Measurements from ENCODE around the gene APOL2. TPM values are rescaled to one million over a fixed set of nuclear protein-coding genes. Genes with fewer than 3 reads are reported as not detected.

The APOL2 gene
- total RNA-seq, 1 experiment from 2014 or later, result 9.9 TPM

DNA sequence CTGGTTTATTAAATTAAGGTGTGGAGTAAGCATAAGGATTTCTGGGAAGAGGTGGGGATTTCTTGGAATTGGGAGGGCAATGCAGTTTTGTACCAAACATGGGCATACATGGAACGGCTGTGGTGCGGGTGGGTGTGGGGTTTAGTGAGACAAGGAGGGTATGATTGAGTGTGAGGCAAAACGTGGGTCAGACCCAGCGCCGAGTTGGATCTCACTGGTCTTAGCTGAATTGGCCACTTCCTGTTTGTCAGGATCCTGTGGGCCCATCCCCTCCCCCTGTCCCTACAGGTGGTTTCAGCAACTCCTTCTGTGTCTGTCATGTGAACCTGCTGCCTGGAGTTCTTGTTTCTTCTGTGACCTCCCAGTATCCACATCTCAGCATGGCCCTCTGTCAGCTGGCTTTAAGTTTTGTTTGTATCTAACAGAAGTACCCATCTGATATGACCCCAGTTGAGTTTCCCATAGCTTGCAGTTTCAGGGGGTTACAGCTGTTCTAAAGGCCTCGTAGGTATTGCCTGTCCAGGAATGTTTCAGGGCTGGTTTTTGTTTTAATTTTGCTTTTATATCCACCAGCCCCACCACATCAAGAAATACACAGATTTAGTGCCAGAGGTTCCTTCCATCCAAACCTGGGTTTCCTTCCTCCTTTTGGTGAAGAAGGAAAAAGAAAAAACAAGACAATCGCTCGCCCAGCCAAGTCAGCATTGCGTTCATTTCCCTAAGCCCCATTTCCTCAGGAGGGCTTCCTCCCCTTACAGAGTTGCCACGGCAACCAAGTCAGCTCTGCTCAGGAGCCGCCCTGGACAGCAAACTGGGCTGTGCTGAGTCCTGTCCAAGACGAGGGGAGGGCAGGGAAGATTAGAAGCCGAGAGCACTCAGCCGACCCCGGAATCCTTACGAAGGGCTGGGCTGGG is 19.6 kb upstream of the APOL2 start:
- no peaks in the 10 kb centered on the region for H3K4me1 ChIP-seq (ENCODE audit: control insufficient read depth in 1 of 2, insufficient read depth in 2 of 2, low read length in 2 of 2)
- H4K20me1 ChIP-seq (ENCODE audit: insufficient read depth), result no peaks in the 10 kb centered on the region
- H3K4me3 ChIP-seq (replicated peaks in 1 of 2; ENCODE audit: low read depth in 1 of 2, low read length in 2 of 2), result no peak overlapping the region
- ATAC-seq (no peak), DNase-seq (ENCODE audit: low read depth, low spot score) (no peak)
- ChIA-PET RAD21 (ENCODE audit: low non-redundant PET in 1 of 2, low total read pairs in 2 of 2, uncharacterized antibody in 2 of 2, unreplicated experiment in 2 of 2) (no interaction called here), CTCF (no interaction called here), POLR2A (no interaction called here)
- no peak overlapping the region for H3K9ac ChIP-seq (ENCODE audit: low read length)
- no peak overlapping the region for H3K27ac ChIP-seq (ENCODE audit: low read depth, low read length)
- no peaks in the 10 kb centered on the region for H3K9me3 ChIP-seq (ENCODE audit: control insufficient read depth in 1 of 2, insufficient read depth in 1 of 2, low read depth in 1 of 2, low read length in 2 of 2)
- intact Hi-C loops (cut with micrococcal nuclease), result no loop called here
- no peaks in the 10 kb centered on the region for H3K79me2 ChIP-seq (ENCODE audit: insufficient read depth, low read length)
- H3K36me3 ChIP-seq (ENCODE audit: control insufficient read depth in 1 of 2, insufficient read depth in 2 of 2, low read length in 2 of 2), result no peaks in the 10 kb centered on the region
- no peaks in the 10 kb centered on the region for H3K9me2 ChIP-seq (ENCODE audit: insufficient read depth)
- H3K27me3 ChIP-seq (ENCODE audit: insufficient read depth, low read length), result no peaks in the 10 kb centered on the region
- H3K4me2 ChIP-seq (ENCODE audit: low read length), result no peak overlapping the region
- no peak overlapping the region for H2AFZ ChIP-seq (ENCODE audit: low read depth, low read length, poor library complexity, severe bottlenecking)
- no peak for TF ChIP-seq EZH2phosphoT487 (IDR thresholded peaks at IDR 0.05; ENCODE audit: borderline replicate concordance)
- TF ChIP-seq ELF1 (IDR thresholded peaks at IDR 0.05; ENCODE audit: borderline replicate concordance, low read depth), result no peak
- TF ChIP-seq, protein P1, sequence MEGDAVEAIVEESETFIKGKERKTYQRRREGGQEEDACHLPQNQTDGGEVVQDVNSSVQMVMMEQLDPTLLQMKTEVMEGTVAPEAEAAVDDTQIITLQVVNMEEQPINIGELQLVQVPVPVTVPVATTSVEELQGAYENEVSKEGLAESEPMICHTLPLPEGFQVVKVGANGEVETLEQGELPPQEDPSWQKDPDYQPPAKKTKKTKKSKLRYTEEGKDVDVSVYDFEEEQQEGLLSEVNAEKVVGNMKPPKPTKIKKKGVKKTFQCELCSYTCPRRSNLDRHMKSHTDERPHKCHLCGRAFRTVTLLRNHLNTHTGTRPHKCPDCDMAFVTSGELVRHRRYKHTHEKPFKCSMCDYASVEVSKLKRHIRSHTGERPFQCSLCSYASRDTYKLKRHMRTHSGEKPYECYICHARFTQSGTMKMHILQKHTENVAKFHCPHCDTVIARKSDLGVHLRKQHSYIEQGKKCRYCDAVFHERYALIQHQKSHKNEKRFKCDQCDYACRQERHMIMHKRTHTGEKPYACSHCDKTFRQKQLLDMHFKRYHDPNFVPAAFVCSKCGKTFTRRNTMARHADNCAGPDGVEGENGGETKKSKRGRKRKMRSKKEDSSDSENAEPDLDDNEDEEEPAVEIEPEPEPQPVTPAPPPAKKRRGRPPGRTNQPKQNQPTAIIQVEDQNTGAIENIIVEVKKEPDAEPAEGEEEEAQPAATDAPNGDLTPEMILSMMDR (IDR thresholded peaks at IDR 0.05 in 2 of 3, conservative IDR thresholded peaks at IDR 0.05 in 1 of 3; ENCODE audit: borderline replicate concordance in 1 of 3, insufficient read depth in 1 of 3, low read depth in 2 of 3, low read length in 2 of 3), result no peak
- no peak for TF ChIP-seq ATF3 (IDR thresholded peaks at IDR 0.05)
- TF ChIP-seq ZBTB33 (IDR thresholded peaks at IDR 0.05; ENCODE audit: extremely low read depth, insufficient replicate concordance, low read length), result no peak
- no peak for TF ChIP-seq REST (IDR thresholded peaks at IDR 0.05; ENCODE audit: low read depth)
- no peak for TF ChIP-seq CBX3 (IDR thresholded peaks at IDR 0.05; ENCODE audit: low read depth)
- TF ChIP-seq, protein P2, sequence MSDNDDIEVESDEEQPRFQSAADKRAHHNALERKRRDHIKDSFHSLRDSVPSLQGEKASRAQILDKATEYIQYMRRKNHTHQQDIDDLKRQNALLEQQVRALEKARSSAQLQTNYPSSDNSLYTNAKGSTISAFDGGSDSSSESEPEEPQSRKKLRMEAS (IDR thresholded peaks at IDR 0.05), result no peak
- TF ChIP-seq POLR2AphosphoS5 (IDR thresholded peaks at IDR 0.05; ENCODE audit: low read depth, low read length), result no peak
- TF ChIP-seq TCF7L2 (IDR thresholded peaks at IDR 0.05; ENCODE audit: borderline replicate concordance, extremely low read depth, insufficient read depth, insufficient read length), result no peak
- TF ChIP-seq EZH2 (IDR thresholded peaks at IDR 0.05), result no peak
- no TSS peak for BruUV-seq (replicated peaks)

All from HCT116 (cell line).